Measurements from ENCODE around the gene PLCZ1. TPM values are rescaled to one million over a fixed set of nuclear protein-coding genes. Genes with fewer than 3 reads are reported as not detected.
"Not testable (repeated sequence)": the region's sequence is repeated elsewhere in the genome, so short reads cannot be mapped to it uniquely, and the experiment has no call there.

The PLCZ1 gene
- under 1 TPM in 2 of 12 donors, not detected in 10; 0.41 to 0.99 TPM for polyA plus RNA-seq (ENCODE audit: insufficient read length in 12 of 12)
- long read RNA-seq, donor 1, result 0 reads
- long read RNA-seq, donor 2, result 0 reads
- long read RNA-seq, donor 3, result 0 reads
- long read RNA-seq, donor 4, result 0 reads
- long read RNA-seq, donor 5, result 0 reads
- long read RNA-seq, donor 6, result 0 reads
- long read RNA-seq, donor 7, result 0 reads
- long read RNA-seq, donor 8, result 0 reads
- long read RNA-seq, donor 9, result 0 reads
- long read RNA-seq, donor 10, result 0 reads
- long read RNA-seq, donor 11, result 0 reads

GRCh38 chr12:18737819-18738218, at the start of gene PLCZ1, which contains the start of gene CAPZA3:
Gene PLCZ1 (minus strand): TSS chr12:18738012. CDS start chr12:18737371, 641 bp downstream.
Gene CAPZA3 (plus strand): TSS chr12:18738119. CDS start chr12:18738269, 150 bp downstream.
- DNase-seq, result no peak

GRCh38 chr12:18785465-18785864, 47.7 kb upstream of the PLCZ1 start:
- not testable (repeated sequence) for DNase-seq

GRCh38 chr12:18782827-18783226, 45.0 kb upstream of the PLCZ1 start:
- no peak for DNase-seq

- DNase-seq, result not testable (repeated sequence)
Measured at GRCh38 chr12:18766479-18766878, 28.7 kb upstream of the PLCZ1 start.

- no peak for DNase-seq
Measured at GRCh38 chr12:18755341-18755740, 17.5 kb upstream of the PLCZ1 start.

- no peak for DNase-seq
Measured at GRCh38 chr12:18754124-18754707, 16.4 kb upstream of the PLCZ1 start.

- no peak for DNase-seq
Measured at GRCh38 chr12:18753481-18754123, 15.8 kb upstream of the PLCZ1 start.

GRCh38 chr12:18752947-18753346, 15.1 kb upstream of the PLCZ1 start:
- DNase-seq, result no peak

GRCh38 chr12:18752280-18752920, 14.6 kb upstream of the PLCZ1 start:
- no peak for DNase-seq

GRCh38 chr12:18751866-18752265, 14.1 kb upstream of the PLCZ1 start:
- no peak for DNase-seq

- DNase-seq, result no peak
Measured at GRCh38 chr12:18750085-18750484, 12.3 kb upstream of the PLCZ1 start.

- no peak for DNase-seq
Measured at GRCh38 chr12:18749386-18749957, 11.7 kb upstream of the PLCZ1 start.

- DNase-seq, result no peak
Measured at GRCh38 chr12:18747895-18748294, 10.1 kb upstream of the PLCZ1 start.

GRCh38 chr12:18731156-18731555, 6.7 kb downstream of the PLCZ1 start:
- no peak for DNase-seq

- DNase-seq, result no peak
Measured at GRCh38 chr12:18723752-18724151, 14.1 kb downstream of the PLCZ1 start.

- no peak for DNase-seq
Measured at GRCh38 chr12:18721452-18721851, 16.4 kb downstream of the PLCZ1 start.

GRCh38 chr12:18720690-18721089, 17.1 kb downstream of the PLCZ1 start:
- DNase-seq, result no peak

GRCh38 chr12:18719922-18720510, 17.8 kb downstream of the PLCZ1 start:
- DNase-seq, result no peak

- DNase-seq, result no peak
Measured at GRCh38 chr12:18718462-18718861, 19.4 kb downstream of the PLCZ1 start.

GRCh38 chr12:18716236-18716635, 21.6 kb downstream of the PLCZ1 start:
- DNase-seq, result no peak

- no peak for DNase-seq
Measured at GRCh38 chr12:18706798-18707197, 31.0 kb downstream of the PLCZ1 start.

- DNase-seq, result no peak
Measured at GRCh38 chr12:18703911-18704310, 33.9 kb downstream of the PLCZ1 start.
